GM18907 (cell line): Measurements from ENCODE around the gene IL18R1.

Experiments
- ATAC-seq: cut with Tn5 transposase; IDR thresholded peaks from one replicate; pipeline ENCODE4 v1.9.1; 2021; ENCODE audit warnings: mild to moderate bottlenecking, moderate library complexity; ENCODE audit not compliant: unreplicated experiment

IL18R1 gene

DNA sequence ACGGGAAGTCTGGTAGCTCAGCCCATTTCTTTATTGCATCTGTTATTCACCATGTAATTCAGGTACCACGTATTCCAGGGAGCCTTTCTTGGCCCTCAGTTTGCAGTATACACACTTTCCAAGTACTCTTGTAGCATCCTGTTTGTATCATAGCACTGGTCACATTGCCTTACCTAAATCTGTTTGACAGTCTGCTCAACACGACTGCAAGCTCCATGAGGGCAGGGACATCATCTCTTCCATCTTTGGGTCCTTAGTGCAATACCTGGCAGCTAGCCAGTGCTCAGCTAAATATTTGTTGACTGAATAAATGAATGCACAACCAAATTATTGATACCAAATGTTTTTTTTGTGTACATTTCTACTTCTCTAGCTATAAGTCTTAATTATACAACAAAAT, 11.2 kb upstream of the IL18R1 start:
- no peak for ATAC-seq

DNA sequence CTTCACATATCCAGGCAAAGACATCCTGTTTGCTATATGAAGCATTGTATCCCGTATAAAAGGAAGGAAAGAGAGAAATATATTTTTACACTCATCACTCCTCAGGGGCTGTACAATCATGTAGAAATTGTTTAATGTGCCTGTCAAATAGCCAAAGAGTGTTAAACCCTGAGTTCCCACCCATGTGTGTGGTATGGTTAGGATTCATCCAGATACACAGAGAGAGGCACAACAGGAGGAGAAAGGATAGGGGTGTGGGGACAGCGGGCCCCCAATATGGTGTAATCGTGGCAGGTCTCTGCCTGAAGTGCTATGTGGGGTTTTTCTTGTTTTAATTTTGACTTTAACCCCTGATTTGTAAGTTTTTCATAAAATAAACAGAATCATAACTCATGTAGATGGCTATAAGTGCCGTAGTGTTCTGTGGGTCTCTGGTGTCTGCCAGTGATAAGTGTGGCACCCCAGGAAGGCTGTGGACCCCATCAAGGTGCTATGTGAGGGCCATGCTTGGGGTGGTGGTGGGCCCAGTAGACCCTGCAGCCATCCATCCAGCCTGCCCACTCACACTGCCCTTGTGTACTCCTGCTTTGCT, 10.2 kb upstream of the IL18R1 start:
- ATAC-seq: no peak

DNA sequence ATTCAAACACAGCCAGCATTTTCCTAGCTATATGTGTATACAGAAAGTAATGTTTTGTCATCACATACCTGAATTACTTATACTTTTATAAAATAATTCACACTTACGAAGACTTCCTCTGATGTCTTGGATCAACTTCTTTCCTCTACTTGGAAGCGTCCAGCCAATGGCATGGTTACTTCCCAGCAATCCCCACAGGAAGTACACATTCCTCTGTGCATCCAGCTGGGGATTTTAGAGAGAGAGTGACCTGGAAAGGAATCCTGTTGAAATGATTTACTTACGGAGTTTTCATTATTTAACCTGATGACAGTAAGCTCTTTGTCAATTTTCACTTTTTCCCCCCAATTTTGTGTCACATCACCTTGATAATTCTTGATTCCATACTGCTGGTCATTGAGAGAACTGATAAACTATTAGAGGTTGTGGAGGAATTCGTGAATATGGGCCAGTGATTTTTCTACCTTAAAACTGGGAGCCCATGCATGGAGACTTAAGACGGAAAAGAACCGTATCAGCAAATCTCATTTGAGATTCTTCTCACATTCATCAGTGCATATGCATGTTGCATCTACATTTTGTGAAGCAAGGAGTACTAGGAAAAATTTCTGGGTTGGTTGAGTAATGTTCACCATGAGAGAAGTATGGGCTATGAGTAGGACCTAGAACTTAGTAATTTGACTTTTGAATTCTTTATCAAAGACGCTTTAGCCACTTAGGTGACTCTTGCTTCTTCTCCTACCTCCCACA, 9.0 kb upstream of the IL18R1 start:
- ATAC-seq: no peak

DNA sequence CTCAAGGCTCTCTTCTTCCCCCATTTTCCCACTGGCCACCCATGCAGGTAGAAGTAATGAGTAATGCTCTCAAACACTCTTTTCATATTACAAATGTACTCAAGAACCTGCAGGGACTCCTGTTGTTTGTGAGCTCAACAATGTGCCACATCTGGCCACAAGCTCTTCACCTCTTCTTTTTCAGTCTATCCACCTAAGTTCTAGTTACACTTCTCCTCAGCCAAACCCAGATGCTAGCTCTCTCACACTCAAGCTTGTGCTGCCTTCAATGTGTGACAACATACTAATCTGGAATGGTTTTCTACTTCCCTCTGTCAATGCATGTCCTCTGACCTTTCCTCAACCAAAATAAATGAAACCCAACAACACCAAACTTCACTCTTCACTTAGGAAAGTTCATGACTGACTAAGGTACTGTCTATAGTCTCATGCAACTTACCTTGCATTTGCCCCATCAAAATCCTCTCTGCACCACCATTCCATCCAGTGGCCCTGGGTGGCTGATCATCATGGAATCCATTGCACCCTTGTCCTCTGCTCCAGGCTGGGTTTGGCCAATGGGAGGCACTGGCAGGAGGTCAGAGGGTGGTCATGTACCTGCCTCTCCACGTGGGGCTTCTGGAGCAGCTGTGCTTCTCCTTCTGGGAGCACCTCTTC, 5.3 kb upstream of the IL18R1 start:
- peak; percentile 48 for ATAC-seq

DNA sequence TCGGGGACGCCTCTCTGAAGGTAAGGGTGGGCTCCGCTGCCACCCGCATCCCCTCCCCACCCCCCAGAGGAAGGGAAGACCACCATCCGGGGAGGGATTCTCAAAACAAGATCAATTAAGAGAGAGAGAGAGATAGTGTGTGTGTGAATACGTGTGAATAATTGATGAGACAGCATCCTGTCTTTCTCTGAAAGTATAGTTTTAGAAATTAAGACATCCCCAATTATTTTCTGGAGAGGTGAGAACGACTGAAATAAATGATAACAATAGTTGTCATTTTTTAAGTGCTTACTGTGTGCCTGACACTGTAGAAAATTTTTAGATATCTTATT, 751 bp downstream of the IL18R1 start:
- peak; percentile 3 for ATAC-seq

DNA sequence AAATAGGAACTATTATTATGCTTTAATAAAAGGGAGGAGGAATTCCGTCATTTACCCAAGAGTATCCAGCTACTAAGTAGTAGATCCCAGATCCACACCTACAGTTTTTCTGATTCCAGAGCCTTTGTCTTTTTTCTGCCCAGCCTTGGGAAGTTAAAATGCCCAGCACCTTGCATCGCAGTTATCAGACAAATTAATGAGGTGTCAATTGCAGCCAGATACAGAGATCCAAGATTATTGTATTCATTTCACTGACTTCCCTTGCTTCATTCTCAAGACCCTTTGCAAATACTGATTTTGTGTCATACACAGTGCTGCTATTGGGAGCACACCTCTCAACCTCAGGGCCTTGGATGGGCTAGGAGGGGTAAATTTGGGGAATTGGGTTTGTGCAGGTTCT, 1.1 kb downstream of the IL18R1 start:
- ATAC-seq: no peak

DNA sequence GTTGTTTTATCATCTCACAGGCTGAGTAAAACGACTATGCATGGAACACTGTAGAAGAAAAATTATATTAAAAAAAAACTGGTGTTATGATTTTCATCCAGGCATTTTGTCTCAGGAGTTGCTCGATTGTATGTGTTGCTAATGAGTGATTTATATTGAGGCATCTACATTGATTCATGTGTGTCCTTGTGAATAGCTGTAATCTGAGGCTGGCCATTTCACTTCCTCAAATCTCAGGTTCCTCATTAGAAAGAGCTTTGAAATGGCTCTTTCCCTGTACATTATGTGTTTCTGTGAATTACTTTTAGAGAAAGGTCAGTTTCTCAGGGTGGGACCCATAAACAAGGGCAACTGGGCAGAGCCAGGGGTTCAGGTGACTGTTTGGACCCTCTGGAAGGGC, 2.3 kb downstream of the IL18R1 start:
- ATAC-seq: no peak

DNA sequence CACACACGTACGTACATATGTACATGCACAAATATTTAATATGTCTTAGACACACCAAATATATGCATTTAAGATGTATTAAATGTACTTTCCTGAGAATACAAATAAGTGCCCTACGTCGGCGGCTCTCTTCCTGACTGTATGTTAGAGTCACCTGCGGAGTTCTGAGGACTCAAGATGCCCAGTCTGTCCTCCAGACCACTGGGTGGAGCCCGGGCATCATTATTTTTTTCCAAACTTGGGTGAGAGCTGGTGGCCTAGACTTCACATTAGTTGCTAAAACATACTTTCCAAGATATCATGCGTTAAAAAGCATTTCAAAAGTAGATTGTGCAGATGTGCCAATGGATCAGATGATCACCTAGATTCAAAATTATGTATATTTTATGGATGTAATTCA, 2.9 kb downstream of the IL18R1 start:
- no peak for ATAC-seq

DNA sequence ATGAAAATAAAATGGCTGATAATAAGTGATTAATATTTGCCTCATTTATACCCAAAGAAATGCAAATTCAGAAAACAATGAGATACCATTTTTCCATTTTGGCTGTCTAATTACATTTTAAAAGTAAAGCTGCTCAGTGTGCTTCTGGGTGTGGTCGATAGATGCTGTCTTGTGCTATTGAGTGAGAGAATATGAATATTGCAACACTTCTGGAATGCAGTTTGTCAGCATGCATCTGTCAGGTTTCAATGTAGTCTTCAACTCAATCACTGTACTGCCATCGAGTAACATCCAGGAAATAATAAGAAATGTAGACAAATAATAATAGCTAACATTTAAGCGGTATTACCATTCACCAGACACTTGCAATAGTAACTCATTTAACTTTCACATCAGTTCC, 3.9 kb downstream of the IL18R1 start:
- ATAC-seq: no peak

DNA sequence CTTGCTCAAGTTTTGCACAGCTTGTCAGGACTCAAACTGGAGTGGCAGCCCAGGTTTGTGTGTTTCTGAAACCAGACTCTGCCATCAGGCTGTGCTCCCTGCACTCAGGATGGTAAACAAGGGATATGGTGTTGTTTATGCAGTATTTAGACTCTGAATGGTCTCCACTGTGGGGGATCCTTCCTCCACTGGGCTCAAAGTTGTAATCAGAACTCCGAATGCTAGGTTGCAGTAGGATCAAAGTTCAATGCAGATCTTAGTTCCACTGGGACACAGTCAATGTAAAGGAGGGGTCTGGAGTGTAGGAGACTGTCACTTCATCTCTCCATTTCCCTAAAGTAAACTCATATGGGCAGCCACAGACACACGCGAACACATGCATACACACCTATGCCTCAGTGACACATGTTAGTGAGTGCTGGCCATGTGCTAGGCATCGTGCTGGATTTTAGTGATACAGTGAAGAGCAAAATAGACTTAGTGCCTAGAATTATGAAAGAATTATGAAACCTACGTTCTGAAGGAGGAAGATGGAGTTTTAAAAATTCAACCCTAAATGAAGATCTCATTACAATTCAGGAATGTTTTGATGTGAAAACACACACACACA, 6.1 kb downstream of the IL18R1 start:
- no peak for ATAC-seq

DNA sequence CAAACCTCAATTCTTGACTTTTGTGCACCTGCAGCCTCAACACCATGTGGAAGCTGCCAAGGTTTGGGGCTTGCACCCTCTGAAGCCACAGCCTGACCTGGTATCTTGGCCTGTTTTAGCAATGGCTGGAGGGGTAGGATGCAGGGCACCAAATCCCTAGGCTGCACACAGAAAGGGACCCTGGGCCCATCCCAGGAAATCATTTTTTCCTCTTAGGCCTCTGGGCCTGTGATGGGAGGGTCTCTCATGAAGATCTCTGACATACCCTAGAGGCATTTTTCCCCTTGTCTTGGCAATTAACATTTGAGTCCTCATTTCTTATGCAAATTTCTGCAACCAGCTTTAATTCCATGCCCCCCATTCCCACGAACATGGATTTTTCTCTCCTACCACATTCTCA, 10.2 kb downstream of the IL18R1 start:
- no peak for ATAC-seq

DNA sequence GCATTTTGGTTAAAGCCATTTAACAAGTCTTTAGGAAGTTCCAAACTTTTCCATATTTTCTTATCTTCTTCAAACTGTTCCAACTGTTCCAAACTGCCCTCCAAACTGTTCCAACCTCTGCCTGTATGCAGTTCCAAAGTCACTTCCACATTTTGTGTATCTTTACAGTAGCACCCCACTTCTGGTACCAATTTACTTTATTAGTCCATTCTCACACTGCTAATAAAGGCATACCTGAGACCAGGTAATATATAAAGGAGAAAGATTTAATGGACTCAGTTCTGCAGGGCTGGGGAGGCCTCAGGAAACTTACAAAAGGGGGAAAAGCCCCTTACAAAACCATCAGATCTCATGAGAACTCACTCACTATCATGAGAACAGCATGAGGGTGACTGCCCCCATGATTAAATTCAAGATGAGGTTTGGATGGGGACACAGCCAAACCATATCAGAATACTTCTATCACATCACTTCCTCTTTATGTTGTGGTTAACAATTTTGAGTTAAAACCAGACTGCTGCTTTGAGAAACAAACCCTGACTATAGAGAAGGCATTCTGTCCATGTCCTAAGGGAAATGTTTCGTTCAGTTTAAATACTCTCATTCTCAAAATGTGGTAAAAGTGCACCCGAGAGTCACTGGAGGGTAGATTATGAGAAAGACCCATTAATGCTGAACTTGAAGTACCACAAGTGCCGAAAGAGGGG, 11.0 kb downstream of the IL18R1 start:
- ATAC-seq: peak; percentile 83

DNA sequence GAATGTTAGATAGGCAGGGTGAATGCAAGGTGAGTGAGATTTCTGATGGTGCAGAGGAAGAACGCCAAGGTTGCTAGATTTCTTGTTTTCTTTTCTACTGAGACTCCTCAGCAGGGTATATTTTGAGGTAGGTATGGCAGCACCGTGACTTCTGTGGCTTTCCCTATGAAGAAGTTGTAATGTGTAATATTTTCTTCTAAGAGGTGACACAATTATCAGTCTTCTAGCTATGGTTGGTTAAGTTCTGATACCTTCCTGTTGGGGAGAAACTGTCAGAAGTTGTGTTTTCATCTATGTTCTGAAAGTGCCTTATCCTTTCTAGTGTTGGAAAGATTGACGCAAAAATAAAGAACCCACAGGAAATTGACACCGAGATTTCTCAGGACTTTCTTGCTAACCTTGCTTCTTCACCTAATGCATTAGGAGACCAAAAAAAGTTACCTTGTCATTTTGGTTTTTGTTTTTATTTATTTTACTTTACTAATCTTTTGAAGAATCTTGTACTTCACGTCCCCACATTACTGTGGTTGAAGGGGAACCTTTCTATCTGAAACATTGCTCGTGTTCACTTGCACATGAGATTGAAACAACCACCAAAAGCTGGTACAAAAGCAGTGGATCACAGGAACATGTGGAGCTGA, 11.9 kb downstream of the IL18R1 start:
- peak; percentile 70 for ATAC-seq

DNA sequence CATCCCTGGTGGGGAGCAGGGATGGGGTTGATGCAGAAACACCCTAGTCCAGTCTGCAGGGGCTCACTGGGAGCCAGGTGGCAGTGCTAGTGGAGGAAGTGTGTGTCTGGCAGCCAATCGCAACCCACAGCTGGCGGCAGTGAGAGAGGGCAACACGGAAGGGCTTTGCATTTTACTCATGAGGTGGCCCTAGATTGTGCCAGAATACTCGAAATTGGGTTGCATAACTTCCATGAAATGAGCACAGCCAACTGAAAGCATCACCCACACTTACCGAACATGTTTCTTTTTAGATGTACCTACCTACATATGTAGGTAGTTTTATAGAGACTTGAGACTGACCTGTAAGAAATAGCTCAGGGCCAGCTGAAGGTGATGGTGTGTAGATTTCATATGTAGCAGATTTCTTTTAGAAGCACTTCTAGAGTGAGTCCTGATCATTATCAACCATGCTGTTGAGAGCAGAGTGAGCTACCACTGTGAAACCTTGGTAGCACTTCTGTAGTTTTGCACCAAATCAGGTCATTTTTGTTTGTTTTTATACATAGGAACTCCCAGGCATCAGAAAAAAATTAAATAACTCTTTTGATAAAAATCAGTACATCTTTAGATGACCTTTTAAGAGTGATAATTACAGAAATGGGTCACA, 13.0 kb downstream of the IL18R1 start:
- ATAC-seq: no peak

DNA sequence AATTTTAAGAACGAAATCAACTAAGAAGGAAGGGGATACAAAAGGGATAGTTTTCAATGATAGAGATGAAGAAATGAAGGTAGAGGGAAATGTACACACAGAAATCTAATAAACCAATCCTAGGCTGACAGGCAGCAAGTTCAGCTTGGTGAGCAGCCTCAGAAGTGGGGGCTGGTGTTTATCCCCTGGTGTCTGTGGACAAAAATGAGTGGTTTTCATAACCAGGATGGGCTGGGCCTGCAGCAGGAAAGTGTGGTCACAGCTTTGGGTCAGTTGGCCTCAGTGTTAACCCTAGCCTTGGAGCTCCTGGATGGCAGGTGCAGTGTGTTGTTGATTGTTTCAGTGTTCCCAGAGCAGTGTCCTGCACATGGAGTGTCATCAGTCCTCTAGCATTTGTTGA, 14.3 kb downstream of the IL18R1 start:
- no peak for ATAC-seq

DNA sequence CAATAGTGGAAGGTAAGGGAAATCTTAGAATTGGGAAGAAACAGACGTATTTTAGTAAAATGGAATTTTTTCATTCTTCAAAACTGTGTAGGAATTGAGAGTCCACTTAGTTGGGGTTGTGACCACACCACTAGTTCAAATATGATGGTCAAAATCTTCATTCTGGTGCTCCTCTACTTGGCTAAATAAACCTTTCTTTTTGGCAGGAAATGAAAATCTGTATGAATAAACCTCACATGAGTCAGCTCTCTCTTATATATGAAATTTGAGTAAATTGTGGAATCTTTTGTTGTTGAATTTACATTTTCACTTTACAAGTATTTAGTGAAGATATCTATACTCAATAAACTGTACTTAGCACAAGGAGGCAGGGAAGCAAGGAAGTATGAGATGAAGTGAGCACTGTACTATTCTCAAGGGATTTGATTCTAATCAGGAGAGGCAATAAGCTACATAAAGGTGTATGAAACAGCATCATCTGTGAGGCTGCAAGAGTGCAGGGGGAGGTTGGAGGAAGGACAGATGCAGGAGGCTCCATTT, 20.5 kb downstream of the IL18R1 start:
- no peak for ATAC-seq

DNA sequence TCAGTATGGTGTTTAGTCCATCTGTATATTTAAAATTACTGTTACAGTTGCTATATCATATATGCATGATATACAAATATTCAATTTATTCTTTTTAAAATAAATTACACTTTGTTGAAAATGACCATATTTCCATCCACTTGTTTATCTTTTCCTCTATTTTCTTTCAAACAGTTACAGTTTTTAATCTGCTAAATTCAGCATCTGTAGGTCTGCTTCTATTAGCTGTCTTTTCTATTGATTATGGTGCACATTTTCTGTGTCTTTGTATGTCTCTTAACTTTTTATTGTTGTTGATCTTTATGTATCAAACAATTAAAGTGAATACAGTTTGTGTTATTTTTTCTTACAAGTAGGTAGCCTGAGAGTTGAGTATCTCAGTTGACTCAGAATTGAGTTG, 28.1 kb downstream of the IL18R1 start:
- no peak for ATAC-seq

DNA sequence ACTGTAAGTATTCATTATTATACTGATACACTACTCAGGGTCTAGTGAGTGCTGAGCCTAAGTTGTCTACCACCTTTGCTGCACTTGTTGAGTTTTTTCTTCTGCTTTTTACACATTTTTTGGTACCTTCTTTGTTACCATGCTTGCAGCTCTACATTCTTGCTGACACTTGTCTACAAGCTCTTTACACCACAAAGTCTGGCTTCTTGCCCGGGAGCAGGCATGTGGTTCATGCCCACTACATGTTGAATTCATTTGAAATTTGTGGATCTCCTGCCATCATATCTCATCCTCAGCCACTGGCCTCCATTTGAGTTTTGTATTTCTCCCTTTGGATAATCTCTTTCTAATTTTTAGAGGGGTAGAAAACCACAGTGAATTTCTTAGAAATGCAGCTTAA, 29.9 kb downstream of the IL18R1 start:
- ATAC-seq: no peak

DNA sequence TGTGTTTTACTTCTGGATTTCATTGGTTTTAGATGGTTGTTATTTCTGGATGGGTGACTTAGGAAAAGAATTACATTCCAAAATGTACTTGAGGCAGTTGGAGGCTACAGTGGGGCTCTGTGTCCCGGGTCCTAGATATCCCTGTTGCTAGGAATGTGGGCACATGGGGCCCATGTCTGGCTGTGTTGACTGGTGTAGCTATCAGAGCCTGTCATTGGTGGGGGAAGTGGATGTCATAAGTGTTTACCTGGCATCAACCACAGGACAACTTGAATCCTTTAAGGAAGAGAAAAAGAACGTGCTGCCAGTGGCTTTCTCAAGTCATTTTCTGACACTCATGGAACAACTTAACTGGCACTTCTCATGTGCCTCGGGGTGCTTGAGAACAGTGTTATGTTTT, 30.4 kb downstream of the IL18R1 start:
- ATAC-seq: no peak

DNA sequence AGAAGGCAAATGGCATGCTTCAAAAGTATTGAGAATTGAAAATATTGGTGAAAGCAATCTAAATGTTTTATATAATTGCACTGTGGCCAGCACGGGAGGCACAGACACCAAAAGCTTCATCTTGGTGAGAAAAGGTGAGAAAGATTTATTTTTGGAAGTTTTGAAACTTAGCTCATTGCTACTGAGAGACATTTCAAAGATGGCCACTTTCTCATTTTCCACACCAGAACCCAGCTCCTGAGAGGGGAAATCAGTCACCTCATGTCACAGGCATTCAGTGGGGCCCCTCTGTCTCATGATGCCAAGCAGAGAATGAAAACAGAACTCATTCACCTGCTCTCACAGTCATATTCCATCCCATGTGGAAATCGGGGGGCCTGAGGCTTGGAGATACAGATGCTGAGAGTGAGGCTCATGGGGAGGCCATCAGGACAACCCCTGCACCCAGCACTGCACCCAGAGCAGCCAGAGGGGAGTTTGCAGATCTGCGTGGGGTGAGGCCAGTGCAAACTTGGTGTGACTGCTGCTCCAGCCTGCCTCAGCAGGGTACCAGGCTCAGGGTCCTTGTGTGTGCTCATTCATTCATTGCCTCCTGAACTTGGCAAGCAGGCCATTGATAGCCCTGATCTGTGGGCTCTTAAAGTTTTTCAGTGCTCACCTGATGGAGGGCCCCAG, 31.4 kb downstream of the IL18R1 start:
- ATAC-seq: no peak
